Liver (tissue), 9 donors: ENCODE data around the gene LAMP1. TPM values are rescaled to one million over a fixed set of nuclear protein-coding genes. Genes with fewer than 3 reads are reported as not detected.
"Not testable (repeated sequence)": the region's sequence is repeated elsewhere in the genome, so short reads cannot be mapped to it uniquely, and the experiment has no call there.

ENCODE experiments used
- DNase-seq: peaks from one replicate; pipeline ENCODE4 v3.0.0-alpha.2; 2017; ENCODE audit warnings: low spot score
- H3K27ac ChIP-seq, 2 donors: one replicate each; pipeline ENCODE4 v1.7.0; 2013; ENCODE audit warnings: inconsistent platforms in 2 of 2, low read length in 2 of 2, control low read depth in 1 of 2, low read depth in 1 of 2, mild to moderate bottlenecking in 1 of 2
- H3K27me3 ChIP-seq, 4 donors: one replicate each; pipeline versions ENCODE4 v1.6.1 to v1.7.0; 2013; ENCODE audit warnings: low read length in 3 of 4, inconsistent platforms in 1 of 4, mild to moderate bottlenecking in 1 of 4, moderate library complexity in 1 of 4; ENCODE audit not compliant: control insufficient read depth in 4 of 4, insufficient read depth in 4 of 4
- H3K36me3 ChIP-seq, 4 donors: one replicate each; pipeline versions ENCODE4 v1.6.1 to v1.7.0; 2013; ENCODE audit warnings: low read length in 3 of 4, mild to moderate bottlenecking in 3 of 4, low read depth in 1 of 4, moderate library complexity in 1 of 4; ENCODE audit not compliant: control insufficient read depth in 4 of 4, insufficient read depth in 3 of 4
- H3K4me1 ChIP-seq, 4 donors: one replicate each; pipeline versions ENCODE4 v1.6.1 to v1.7.0; 2013; ENCODE audit warnings: low read length in 3 of 4, mild to moderate bottlenecking in 3 of 4, moderate library complexity in 1 of 4; ENCODE audit not compliant: control insufficient read depth in 4 of 4, insufficient read depth in 4 of 4
- H3K4me3 ChIP-seq, 3 donors: one replicate each; pipeline versions ENCODE4 v1.6.1 to v1.7.0; 2013; ENCODE audit warnings: low read length in 3 of 3, control low read depth in 1 of 3, low read depth in 1 of 3, mild to moderate bottlenecking in 1 of 3
- H3K9ac ChIP-seq, 2 donors: one replicate each; pipeline ENCODE4 v1.7.0; 2013; ENCODE audit warnings: low read length in 2 of 2, mild to moderate bottlenecking in 2 of 2, moderate library complexity in 2 of 2, control low read depth in 1 of 2, low read depth in 1 of 2
- H3K9me3 ChIP-seq, 4 donors: one replicate each; pipeline versions ENCODE4 v1.6.1 to v1.7.0; 2013; ENCODE audit warnings: low read length in 3 of 4; ENCODE audit not compliant: control insufficient read depth in 4 of 4
- ATF3 ChIP-seq: IDR thresholded peaks from 2 replicates; pipeline ENCODE4 v1.6.1; 2016; ENCODE audit warnings: antibody characterized with exemption
- CTCF ChIP-seq: fragments of 150-350 bp; IDR thresholded peaks from 2 replicates; pipeline ENCODE4 v1.5.1; 2017; ENCODE audit warnings: improper control_type of control experiment, low read depth, low read length; ENCODE audit not compliant: missing input control
- EGR1 ChIP-seq, 2 donors: IDR thresholded peaks; 2 replicates each; pipeline ENCODE4 v1.6.1; 2016 to 2018; ENCODE audit warnings: antibody characterized with exemption in 2 of 2, low read depth in 2 of 2
- FOXA1 ChIP-seq: IDR thresholded peaks from 2 replicates; pipeline ENCODE4 v1.6.1; 2016; ENCODE audit warnings: antibody characterized with exemption
- FOXA2 ChIP-seq: IDR thresholded peaks from 2 replicates; pipeline ENCODE4 v1.6.1; 2016; ENCODE audit warnings: antibody characterized with exemption
- GABPA ChIP-seq, 2 donors: IDR thresholded peaks in 1 of 2; conservative IDR thresholded peaks in 1 of 2; 2 replicates each; pipeline ENCODE4 v1.6.1; 2016; ENCODE audit warnings: antibody characterized with exemption in 2 of 2, mild to moderate bottlenecking in 1 of 2, moderate library complexity in 1 of 2
- HNF4A ChIP-seq, 2 donors: conservative IDR thresholded peaks; 2 replicates each; pipeline ENCODE4 v1.6.1; 2016; ENCODE audit warnings: antibody characterized with exemption in 2 of 2, mild to moderate bottlenecking in 2 of 2
- HNF4G ChIP-seq: IDR thresholded peaks from 2 replicates; pipeline ENCODE4 v1.6.1; 2016; ENCODE audit warnings: antibody characterized with exemption
- JUND ChIP-seq, 2 donors: IDR thresholded peaks; 2 replicates each; pipeline ENCODE4 v1.6.1; 2016; ENCODE audit warnings: antibody characterized with exemption in 2 of 2
- MAX ChIP-seq: IDR thresholded peaks from 2 replicates; pipeline ENCODE4 v1.6.1; 2016; ENCODE audit warnings: antibody characterized with exemption
- NR2F2 ChIP-seq: IDR thresholded peaks from 2 replicates; pipeline ENCODE4 v1.6.1; 2016; ENCODE audit warnings: antibody characterized with exemption
- RAD21 ChIP-seq, 2 donors: IDR thresholded peaks; 2 replicates each; pipeline ENCODE4 v1.6.1; 2016; ENCODE audit warnings: antibody characterized with exemption in 2 of 2, mild to moderate bottlenecking in 2 of 2
- RXRA ChIP-seq, 2 donors: IDR thresholded peaks; 2 replicates each; pipeline ENCODE4 v1.6.1; 2017 to 2018; ENCODE audit warnings: antibody characterized with exemption in 2 of 2, mild to moderate bottlenecking in 1 of 2
- SP1 ChIP-seq: IDR thresholded peaks from 2 replicates; pipeline ENCODE4 v1.6.1; 2018; ENCODE audit warnings: antibody characterized with exemption, mild to moderate bottlenecking
- TAF1 ChIP-seq: conservative IDR thresholded peaks from 2 replicates; pipeline ENCODE4 v1.6.1; 2016; ENCODE audit warnings: antibody characterized with exemption, mild to moderate bottlenecking
- YY1 ChIP-seq: IDR thresholded peaks from 2 replicates; pipeline ENCODE4 v1.6.1; 2016; ENCODE audit warnings: antibody characterized with exemption, mild to moderate bottlenecking
- ZBTB33 ChIP-seq: IDR thresholded peaks from 2 replicates; pipeline ENCODE4 v1.6.1; 2016; ENCODE audit warnings: antibody characterized with exemption
- WGBS: extraction: QIAGEN DNeasy Blood & Tissue Kit; methylation state at CpG from one replicate; pipeline ENCODE4 v1.1.7; 2013; 5-methylcytosine and 5-hydroxymethylcytosine counted together
- polyA plus RNA-seq, 2 donors: library from polyadenylated mRNA; stranded (reverse) in 1 of 2; unstranded in 1 of 2; fragments of 200-250 nt in 1 of 2; fragments of >200 nt in 1 of 2; fragmentation: Nextera tagmentation in 1 of 2; extraction: Ambion mirVana in 1 of 2; gene quantifications; one replicate each; pipeline versions ENCODE4 v1.2.1 to v1.2.3, GENCODE V29; 2013 to 2015
- total RNA-seq, 2 donors: library from RNA; depleted of rRNA; stranded (reverse); fragments of >200 nt; gene quantifications; one replicate each; pipeline ENCODE4 v1.2.3, GENCODE V29; 2014
- TF ChIP-seq, protein P1 (sequence below): IDR thresholded peaks from 2 replicates; pipeline ENCODE4 v1.6.1; 2016; ENCODE audit warnings: antibody characterized with exemption, mild to moderate bottlenecking
- donor health status: healthy.
- donor health status: healthy.
- donor health status: healthy.
- donor health status: healthy.
- donor health status: healthy.

The LAMP1 gene
- total and polyA plus RNA-seq, 4 donors, result 24.4 to 160 (median 62.9) TPM

- Histone ChIP-seq H3K4me1 (peaks cover 0 to 4% (median 2%) of the 10 kb centered on the region in 4 donors), H3K4me3 (no peak overlapping the region), H3K27ac (no peak overlapping the region), H3K27me3 (no peaks in the 10 kb centered on the region), H3K9ac (no peak overlapping the region), H3K9me3 (no peaks in the 10 kb centered on the region), H3K36me3 (no peaks in the 10 kb centered on the region)
- WGBS, result 82% methylated on average over 6 of the region's 6 CpGs
- TF ChIP-seq ATF3, result no peak
- TF ChIP-seq NR2F2, result no peak
- no peak for TF ChIP-seq YY1
- TF ChIP-seq FOXA1, result no peak
- TF ChIP-seq SP1, result no peak
- TF ChIP-seq ZBTB33, result no peak
- no peak for TF ChIP-seq RAD21 (IDR thresholded peaks at IDR 0.05)
- no peak for TF ChIP-seq CTCF
- TF ChIP-seq GABPA (IDR thresholded peaks at IDR 0.05 in 1 of 2, conservative IDR thresholded peaks at IDR 0.05 in 1 of 2), result no peak
- TF ChIP-seq HNF4G, result no peak
- no peak for TF ChIP-seq TAF1
- TF ChIP-seq RXRA (IDR thresholded peaks at IDR 0.05), result no peak
- TF ChIP-seq EGR1 (IDR thresholded peaks at IDR 0.05; ENCODE audit: low read depth in 2 of 2), result no peak
- no peak for TF ChIP-seq MAX
- TF ChIP-seq, protein P1, sequence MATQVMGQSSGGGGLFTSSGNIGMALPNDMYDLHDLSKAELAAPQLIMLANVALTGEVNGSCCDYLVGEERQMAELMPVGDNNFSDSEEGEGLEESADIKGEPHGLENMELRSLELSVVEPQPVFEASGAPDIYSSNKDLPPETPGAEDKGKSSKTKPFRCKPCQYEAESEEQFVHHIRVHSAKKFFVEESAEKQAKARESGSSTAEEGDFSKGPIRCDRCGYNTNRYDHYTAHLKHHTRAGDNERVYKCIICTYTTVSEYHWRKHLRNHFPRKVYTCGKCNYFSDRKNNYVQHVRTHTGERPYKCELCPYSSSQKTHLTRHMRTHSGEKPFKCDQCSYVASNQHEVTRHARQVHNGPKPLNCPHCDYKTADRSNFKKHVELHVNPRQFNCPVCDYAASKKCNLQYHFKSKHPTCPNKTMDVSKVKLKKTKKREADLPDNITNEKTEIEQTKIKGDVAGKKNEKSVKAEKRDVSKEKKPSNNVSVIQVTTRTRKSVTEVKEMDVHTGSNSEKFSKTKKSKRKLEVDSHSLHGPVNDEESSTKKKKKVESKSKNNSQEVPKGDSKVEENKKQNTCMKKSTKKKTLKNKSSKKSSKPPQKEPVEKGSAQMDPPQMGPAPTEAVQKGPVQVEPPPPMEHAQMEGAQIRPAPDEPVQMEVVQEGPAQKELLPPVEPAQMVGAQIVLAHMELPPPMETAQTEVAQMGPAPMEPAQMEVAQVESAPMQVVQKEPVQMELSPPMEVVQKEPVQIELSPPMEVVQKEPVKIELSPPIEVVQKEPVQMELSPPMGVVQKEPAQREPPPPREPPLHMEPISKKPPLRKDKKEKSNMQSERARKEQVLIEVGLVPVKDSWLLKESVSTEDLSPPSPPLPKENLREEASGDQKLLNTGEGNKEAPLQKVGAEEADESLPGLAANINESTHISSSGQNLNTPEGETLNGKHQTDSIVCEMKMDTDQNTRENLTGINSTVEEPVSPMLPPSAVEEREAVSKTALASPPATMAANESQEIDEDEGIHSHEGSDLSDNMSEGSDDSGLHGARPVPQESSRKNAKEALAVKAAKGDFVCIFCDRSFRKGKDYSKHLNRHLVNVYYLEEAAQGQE, result no peak
- TF ChIP-seq JUND (IDR thresholded peaks at IDR 0.05), result no peak
- TF ChIP-seq HNF4A (conservative IDR thresholded peaks at IDR 0.05), result no peak
- no peak for TF ChIP-seq FOXA2
- DNase-seq, result peak; percentile 31
Observed at GRCh38 chr13:113367771-113368170, 70.7 kb downstream of the LAMP1 start.

DNA sequence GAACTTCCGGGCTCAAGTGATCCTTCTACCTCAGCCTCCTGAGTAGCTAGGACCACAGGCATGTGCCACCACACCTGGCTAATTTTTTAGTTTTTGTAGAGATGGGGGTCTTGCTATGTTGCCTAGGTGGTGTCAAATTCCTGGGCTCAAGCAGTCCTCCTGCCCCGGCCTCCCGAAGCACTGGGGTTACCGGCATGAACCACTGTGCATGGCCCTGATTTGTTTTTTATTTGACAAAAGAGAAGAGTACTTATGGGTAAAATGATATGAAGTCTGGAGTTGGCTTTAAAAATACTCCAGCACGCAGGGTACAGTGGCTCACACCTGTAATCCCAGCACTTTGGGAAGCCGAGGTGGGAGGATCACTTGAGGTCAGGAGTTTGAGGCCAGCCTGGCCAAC, 71.3 kb downstream of the LAMP1 start:
- H3K4me1 ChIP-seq, H3K36me3 ChIP-seq, H3K27ac ChIP-seq, H3K9me3 ChIP-seq, H3K4me3 ChIP-seq, H3K27me3 ChIP-seq, H3K9ac ChIP-seq: not testable (repeated sequence)
- DNase-seq, result peak; percentile 28
- WGBS, result 91% methylated on average over 6 of the region's 6 CpGs
